Muscle of back (tissue), 11 donors: ENCODE results near the gene EMC7. TPM values are rescaled to one million over a fixed set of nuclear protein-coding genes. Genes with fewer than 3 reads are reported as not detected.
"Not testable (repeated sequence)": the region's sequence is repeated elsewhere in the genome, so short reads cannot be mapped to it uniquely, and the experiment has no call there.

Experiments used
- DNase-seq, 3 donors: peaks; one replicate each; pipeline versions ENCODE4 v3.0.0 to v3.0.0-alpha.2; 2013
- polyA plus RNA-seq, 10 donors: library from polyadenylated mRNA; unstranded; fragments of 120-200 nt; gene quantifications; one replicate each; pipeline ENCODE4 v1.2.1, GENCODE V29; 2013; ENCODE audit not compliant: insufficient read length in 10 of 10

EMC7 gene
- polyA plus RNA-seq, 10 donors, result 43.8 to 55.4 (median 53.3) TPM

- no peak for DNase-seq
These were observed 688 bp upstream of the EMC7 start for GRCh38 chr15:34102175-34102925.

DNA sequence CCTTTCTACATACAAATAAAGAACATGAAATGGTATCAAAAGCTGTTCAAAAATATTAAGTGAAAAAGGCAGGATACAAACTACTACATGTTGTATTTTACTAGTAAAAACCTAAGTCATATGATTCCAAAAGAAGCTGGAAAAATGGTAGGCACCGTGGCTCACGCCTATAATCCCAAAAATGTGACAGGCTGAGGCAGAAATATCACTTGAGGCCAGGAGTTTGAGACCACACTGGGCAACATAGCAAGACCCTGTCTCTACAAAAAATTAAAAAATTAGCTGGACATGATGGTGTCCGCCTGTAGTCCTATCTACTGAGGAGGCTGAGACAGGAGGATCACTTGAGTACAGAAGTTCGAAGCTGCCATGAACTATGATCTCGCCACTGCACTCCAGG lies 1.7 kb downstream of the EMC7 start:
- DNase-seq, result no peak

- DNase-seq, result no peak
These were observed 15.9 kb downstream of the EMC7 start for GRCh38 chr15:34085746-34086145.

GRCh38 chr15:34084086-34084485 lies 17.6 kb downstream of the EMC7 start:
- no peak for DNase-seq

DNA sequence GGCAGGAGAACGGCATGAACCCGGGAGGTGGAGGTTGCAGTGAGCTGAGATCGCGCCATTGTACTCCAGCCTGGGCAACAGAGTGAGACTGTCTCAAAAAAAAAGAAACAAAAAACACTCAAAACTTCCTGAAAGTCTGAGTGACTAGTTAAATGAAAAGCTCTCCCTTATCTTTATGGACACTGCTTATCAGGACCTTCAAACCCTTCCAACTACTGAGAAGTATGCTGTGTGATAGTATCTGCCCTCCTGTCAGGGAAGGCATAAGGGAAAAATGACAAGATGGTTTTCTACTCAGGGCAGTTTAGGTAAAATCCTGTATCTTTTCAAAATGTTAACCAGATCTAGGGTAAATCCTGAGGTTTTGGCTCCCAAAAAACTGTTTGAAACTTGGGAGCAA lies 21.8 kb downstream of the EMC7 start:
- no peak for DNase-seq

DNA sequence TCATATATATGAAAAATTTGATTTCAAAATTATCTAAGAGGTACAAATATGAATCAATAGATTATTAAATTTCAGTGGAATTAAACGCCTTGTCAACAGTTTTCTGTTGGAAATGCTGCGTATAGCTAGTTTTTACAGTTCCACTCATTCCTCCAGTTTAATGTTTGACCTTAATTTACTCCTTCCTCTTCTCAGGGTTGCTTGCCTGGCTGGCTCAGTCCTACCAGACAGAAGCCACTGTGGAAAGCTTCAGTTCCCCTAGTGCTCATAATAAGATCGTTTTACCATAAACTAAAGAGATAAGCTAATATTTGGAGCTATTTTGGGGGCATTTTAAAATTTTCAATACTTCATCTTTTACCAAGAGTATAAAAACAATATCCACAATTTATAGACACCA lies 22.8 kb downstream of the EMC7 start:
- DNase-seq, result no peak

GRCh38 chr15:34076785-34077184 lies 24.9 kb downstream of the EMC7 start:
- DNase-seq, result no peak

- no peak for DNase-seq
These were observed 31.7 kb downstream of the EMC7 start for GRCh38 chr15:34070003-34070402.

GRCh38 chr15:34065941-34066340 lies 35.7 kb downstream of the EMC7 start:
- no peak for DNase-seq

GRCh38 chr15:34065261-34065660 lies 36.4 kb downstream of the EMC7 start:
- DNase-seq, result no peak

DNA sequence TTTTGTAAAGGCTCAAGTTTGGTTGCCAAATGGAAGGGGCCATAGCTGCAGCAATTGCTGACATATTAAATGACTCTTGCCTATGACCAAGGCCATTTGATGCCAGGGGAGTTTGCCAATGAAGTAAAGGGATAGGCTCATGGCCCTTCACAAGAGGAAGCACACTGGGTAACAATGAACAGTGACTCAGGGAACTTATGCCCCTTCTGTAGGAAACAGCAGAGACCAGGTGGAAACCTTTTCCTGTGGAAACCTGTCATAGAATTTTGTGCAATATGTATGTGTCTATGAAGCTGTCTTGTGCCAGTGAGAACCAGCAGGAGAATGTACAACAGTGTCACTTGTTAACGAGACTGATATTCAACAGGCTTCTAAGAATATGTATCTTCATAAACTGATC lies 37.2 kb downstream of the EMC7 start:
- no peak for DNase-seq

DNA sequence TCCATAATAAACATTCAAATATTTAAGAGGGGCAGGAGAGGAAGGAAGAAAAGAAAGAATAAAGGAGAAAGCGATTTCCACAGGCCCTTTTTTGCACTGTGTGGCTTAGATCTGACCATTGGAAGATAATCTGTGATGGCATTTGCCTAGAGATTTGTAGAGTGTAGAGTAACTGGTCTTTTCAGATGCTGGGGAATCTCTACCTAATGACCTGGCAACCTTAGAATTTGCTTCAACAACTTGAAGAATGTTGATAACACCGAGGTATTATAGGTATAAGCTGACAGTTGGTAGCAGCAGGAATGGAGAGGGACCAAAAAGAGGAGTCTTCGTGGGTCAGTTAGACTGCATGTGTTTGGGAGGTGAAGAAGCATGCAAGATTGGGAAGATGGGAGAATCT lies 41.7 kb downstream of the EMC7 start:
- no peak for DNase-seq

- DNase-seq, result no peak
These were observed 42.2 kb downstream of the EMC7 start for GRCh38 chr15:34059476-34059875.

DNA sequence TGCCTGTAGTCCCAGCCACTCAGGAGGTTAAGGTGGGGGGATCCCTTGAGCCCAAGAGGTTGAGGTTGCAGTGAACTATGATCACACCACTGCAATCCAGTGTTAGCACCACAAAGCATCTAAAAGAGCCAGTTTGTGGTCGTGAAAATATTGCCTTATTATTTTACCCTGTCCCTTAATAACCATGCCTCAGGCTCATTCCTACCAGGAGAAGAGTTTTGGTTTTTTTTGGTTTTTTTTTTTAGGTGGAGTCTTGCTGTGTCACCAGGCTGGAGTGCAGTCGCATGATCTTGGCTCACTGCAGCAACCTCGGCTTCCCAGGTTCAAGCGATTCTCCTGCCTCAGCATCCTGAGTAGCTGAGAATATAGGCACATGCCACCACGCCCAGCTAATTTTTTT lies 44.8 kb downstream of the EMC7 start:
- DNase-seq, result no peak

GRCh38 chr15:34055868-34056595 lies 45.6 kb downstream of the EMC7 start:
- peak in 1 of 3 donors; percentile 78 for DNase-seq

DNA sequence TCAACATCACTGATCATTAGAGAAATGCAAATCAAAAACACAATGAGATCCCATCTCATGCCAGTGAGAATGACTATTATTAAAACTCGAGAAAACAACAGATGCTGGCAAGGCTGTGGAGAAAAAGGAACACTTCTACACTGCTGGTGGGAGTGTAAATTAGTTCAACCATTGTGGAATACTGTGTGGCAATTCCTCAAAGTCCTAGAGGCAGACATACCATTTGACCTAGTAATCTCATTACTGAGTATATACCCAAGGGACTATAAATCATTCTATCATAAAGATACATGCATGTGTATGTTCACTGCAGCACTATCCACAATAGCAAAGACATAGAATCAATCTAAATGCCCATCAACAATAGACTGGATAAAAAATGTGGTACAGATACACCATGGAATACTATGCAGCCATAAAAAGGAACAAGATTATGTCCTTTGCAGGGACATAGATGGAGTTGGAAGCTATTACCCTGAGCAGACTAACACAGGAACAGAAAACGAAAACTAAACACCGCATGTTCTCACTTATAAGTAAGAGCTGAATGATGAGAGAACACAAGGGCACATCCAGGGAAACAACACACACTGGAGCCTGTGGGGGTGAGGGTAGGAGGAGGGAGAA lies 47.5 kb downstream of the EMC7 start:
- DNase-seq, result no peak

GRCh38 chr15:34050385-34050784 lies 51.3 kb downstream of the EMC7 start:
- DNase-seq, result not testable (repeated sequence)

DNA sequence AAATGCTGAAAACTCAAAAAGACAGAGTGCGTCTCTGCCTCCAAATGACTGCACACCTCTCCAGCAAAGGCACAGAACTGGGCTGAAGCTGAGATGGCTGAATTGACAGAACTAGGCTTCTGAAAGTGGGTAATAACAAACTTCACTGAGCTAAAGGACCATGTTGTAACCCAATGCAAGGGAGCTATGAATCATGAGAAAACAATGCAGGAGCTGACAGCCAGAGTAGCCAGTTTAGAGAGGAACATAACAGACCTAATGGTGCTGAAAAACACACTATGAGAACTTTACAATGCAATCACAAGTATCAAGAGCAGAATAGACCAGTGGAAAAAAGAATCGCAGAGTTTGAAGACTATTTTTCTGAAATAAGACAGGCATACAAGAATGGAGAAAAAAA lies 52.5 kb downstream of the EMC7 start:
- DNase-seq, result no peak

DNA sequence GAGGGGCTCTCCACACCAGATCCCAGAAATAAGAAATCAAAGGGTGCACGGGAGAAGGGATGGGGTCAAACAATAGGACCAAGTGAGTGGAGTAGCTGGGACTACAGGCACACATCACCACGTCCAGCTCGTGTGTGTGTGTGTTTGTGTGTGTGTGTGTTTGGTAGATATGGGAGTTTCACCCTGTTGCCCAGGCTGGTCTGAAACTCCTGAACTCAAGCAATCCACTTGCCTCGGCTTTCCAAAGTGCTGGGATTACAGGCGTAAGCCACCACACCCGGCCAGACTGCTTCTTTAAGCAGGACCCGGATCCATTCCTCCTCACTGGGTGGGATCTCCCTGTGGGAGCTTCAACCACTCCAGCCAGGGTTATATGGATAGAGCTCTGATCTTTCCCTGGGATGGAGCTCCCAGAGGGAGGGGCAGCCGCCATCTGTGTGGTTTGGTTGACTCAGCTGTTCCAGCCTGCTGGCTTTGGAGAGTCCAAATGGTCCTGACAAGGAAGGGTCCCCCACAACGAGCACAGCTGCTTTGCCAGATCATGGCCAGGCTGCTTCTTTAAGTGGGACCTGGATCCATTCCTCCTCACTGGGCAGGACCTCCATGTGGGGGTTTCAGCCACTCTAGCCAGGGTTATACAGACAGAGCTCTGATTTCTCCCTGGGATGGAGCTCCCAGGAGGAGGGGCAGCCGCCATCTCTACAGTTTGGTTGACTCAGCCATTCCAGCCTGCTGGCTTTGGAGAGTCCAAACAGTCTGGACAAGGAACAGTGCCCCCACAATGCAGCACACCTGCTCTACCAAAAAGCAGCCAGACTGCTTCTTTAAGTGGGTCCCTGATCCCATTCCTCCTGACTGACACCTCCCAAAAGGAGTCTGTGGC lies 53.5 kb downstream of the EMC7 start:
- DNase-seq, result no peak

- no peak for DNase-seq
These were observed 55.1 kb downstream of the EMC7 start for GRCh38 chr15:34046471-34047145.

- no peak for DNase-seq
These were observed 57.8 kb downstream of the EMC7 start for GRCh38 chr15:34043813-34044212.
